ENCODE data around the gene GBP3.
A peak's percentile ranks its signal among the peaks of the same experiment; 100 is the strongest.

The GBP3 gene

DNA sequence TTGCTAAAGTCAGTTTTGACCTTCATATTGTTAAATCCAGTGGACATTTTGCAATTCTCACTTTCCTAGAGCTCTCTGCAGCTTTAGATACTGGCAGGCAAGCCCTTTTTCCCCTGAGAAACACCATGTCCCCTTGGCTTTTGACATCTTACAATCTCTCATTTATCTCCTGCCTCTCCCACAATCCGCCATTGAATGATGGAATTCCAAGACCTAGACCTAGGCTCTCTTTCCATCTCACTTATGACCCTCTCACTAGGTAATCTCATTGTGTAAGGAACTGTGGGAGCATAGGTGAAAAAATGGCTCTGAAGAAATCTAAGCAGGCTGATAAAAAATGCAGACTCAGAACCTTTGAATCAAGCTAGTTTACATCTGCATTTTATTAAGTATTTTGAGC is 32.2 kb downstream of the GBP3 start:
- H3K4me1 ChIP-seq (ENCODE audit: insufficient read depth, low read length, poor library complexity, severe bottlenecking), result peaks cover 53% of the 10 kb centered on the region
- H3K4me2 ChIP-seq (ENCODE audit: low read depth, low read length, poor library complexity, severe bottlenecking), result peak overlapping the region; percentile 97
- no peak for TF ChIP-seq EZH2phosphoT487 (IDR thresholded peaks at IDR 0.05; ENCODE audit: borderline replicate concordance)
- TF ChIP-seq CTCF (conservative IDR thresholded peaks at IDR 0.05; ENCODE audit: low read length), result no peak
- H3K27me3 ChIP-seq (ENCODE audit: insufficient read depth, low read length, poor library complexity, severe bottlenecking), result peaks cover 4% of the 10 kb centered on the region
- H2AFZ ChIP-seq (ENCODE audit: low read length), result no peak overlapping the region
- peaks cover 24% of the 10 kb centered on the region for H4K20me1 ChIP-seq (ENCODE audit: insufficient read depth, low read length, poor library complexity, severe bottlenecking)
- H3K79me2 ChIP-seq (ENCODE audit: insufficient read depth, low read length), result peaks cover 79% of the 10 kb centered on the region
- no peaks in the 10 kb centered on the region for H3K9me2 ChIP-seq (replicated peaks; ENCODE audit: low read depth, low read length)
- H3K9me3 ChIP-seq (ENCODE audit: insufficient read depth, low read depth, low read length), result no peaks in the 10 kb centered on the region
- no peaks in the 10 kb centered on the region for H3F3A ChIP-seq (ENCODE audit: low read depth)
- H3K36me3 ChIP-seq (ENCODE audit: insufficient read depth, low read length), result no peaks in the 10 kb centered on the region
- peak overlapping the region; percentile 91 for H3K4me3 ChIP-seq (ENCODE audit: low read length, poor library complexity, severe bottlenecking)
- H3K9ac ChIP-seq (ENCODE audit: low read depth, low read length, poor library complexity, severe bottlenecking), result peak overlapping the region; percentile 86

DNA sequence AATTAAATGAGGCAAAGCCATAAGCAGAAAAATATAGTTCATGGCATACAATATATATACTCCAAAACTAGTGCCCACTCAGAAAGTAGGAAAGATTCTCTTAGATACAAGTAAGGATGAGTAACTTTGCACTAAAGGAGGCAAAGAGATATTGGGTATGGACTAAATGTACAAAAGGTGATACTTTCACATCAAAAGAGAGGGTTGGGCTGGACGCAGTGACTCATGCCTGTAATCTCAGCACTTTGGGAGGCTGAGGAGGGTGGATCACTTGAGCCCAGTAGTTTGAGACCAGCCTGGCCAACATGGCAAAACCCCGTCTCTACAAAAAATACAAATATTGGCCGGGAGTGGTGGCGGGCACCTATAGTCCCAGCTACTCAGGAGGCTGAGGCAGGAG is 37.0 kb downstream of the GBP3 start:
- no peaks in the 10 kb centered on the region; the same call in 1 of the 2 replicates for H3F3A ChIP-seq (ENCODE audit: low read depth)
- no peaks in the 10 kb centered on the region for H3K9me3 ChIP-seq (ENCODE audit: insufficient read depth, low read depth, low read length)
- no peak overlapping the region for H3K9ac ChIP-seq (ENCODE audit: low read depth, low read length, poor library complexity, severe bottlenecking)
- TF ChIP-seq CTCF (conservative IDR thresholded peaks at IDR 0.05; ENCODE audit: low read length), result no peak
- TF ChIP-seq EZH2phosphoT487 (IDR thresholded peaks at IDR 0.05; ENCODE audit: borderline replicate concordance), result no peak
- H3K4me1 ChIP-seq (ENCODE audit: insufficient read depth, low read length, poor library complexity, severe bottlenecking), result peaks cover 47% of the 10 kb centered on the region
- H3K9me2 ChIP-seq (replicated peaks; ENCODE audit: low read depth, low read length), result no peaks in the 10 kb centered on the region
- peaks cover 90% of the 10 kb centered on the region for H3K79me2 ChIP-seq (ENCODE audit: insufficient read depth, low read length)
- H3K4me2 ChIP-seq (ENCODE audit: low read depth, low read length, poor library complexity, severe bottlenecking), result peak overlapping the region; percentile 74
- H3K4me3 ChIP-seq (ENCODE audit: low read length, poor library complexity, severe bottlenecking), result no peak overlapping the region
- H4K20me1 ChIP-seq (ENCODE audit: insufficient read depth, low read length, poor library complexity, severe bottlenecking), result peaks cover 24% of the 10 kb centered on the region
- no peak overlapping the region for H2AFZ ChIP-seq (ENCODE audit: low read length)
- no peaks in the 10 kb centered on the region for H3K27me3 ChIP-seq (ENCODE audit: insufficient read depth, low read length, poor library complexity, severe bottlenecking)
- H3K36me3 ChIP-seq (ENCODE audit: insufficient read depth, low read length), result peaks cover 14% of the 10 kb centered on the region; the same call in 1 of the 2 replicates

DNA sequence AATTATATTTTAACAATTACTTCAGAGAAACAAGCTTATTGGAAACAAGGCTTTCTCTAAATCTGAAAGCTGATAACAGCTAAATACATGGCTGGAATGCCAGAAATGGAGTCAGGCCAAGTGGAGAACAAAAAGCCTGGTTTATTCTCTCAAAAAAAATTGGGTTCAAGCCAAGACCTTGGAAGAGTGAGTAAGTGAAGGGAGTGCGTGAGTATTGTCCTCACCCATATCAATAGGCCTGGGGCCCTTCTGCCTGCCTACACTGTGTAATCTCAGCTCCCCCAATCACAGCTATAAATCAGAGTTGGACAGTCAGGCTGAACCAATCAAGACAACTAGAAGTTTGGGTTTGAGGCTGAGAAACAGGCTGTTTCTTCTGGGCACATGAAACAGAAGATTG is 37.6 kb downstream of the GBP3 start:
- H3K9ac ChIP-seq (ENCODE audit: low read depth, low read length, poor library complexity, severe bottlenecking), result no peak overlapping the region
- peaks cover 14% of the 10 kb centered on the region; the same call in 1 of the 2 replicates for H3K36me3 ChIP-seq (ENCODE audit: insufficient read depth, low read length)
- no peaks in the 10 kb centered on the region for H3K27me3 ChIP-seq (ENCODE audit: insufficient read depth, low read length, poor library complexity, severe bottlenecking)
- H3F3A ChIP-seq (ENCODE audit: low read depth), result no peaks in the 10 kb centered on the region; the same call in 1 of the 2 replicates
- TF ChIP-seq EZH2phosphoT487 (IDR thresholded peaks at IDR 0.05; ENCODE audit: borderline replicate concordance) (no peak), CTCF (conservative IDR thresholded peaks at IDR 0.05; ENCODE audit: low read length) (no peak)
- H3K4me2 ChIP-seq (ENCODE audit: low read depth, low read length, poor library complexity, severe bottlenecking), result peak overlapping the region; percentile 74
- H3K4me1 ChIP-seq (ENCODE audit: insufficient read depth, low read length, poor library complexity, severe bottlenecking), result peaks cover 40% of the 10 kb centered on the region
- no peak overlapping the region for H2AFZ ChIP-seq (ENCODE audit: low read length)
- H3K4me3 ChIP-seq (ENCODE audit: low read length, poor library complexity, severe bottlenecking), result no peak overlapping the region
- H3K79me2 ChIP-seq (ENCODE audit: insufficient read depth, low read length), result peaks cover 84% of the 10 kb centered on the region
- no peaks in the 10 kb centered on the region for H3K9me2 ChIP-seq (replicated peaks; ENCODE audit: low read depth, low read length)
- H4K20me1 ChIP-seq (ENCODE audit: insufficient read depth, low read length, poor library complexity, severe bottlenecking), result peaks cover 21% of the 10 kb centered on the region
- no peaks in the 10 kb centered on the region for H3K9me3 ChIP-seq (ENCODE audit: insufficient read depth, low read depth, low read length)
